Left lung (tissue), 10 donors: ENCODE data around the gene PLXNA3. TPM values are rescaled to one million over a fixed set of nuclear protein-coding genes. Genes with fewer than 3 reads are reported as not detected.

Experiments
- ATAC-seq: fragments of 200-7000 bp; cut with Tn5 transposase; one replicate; pipeline ENCODE4 v1.9.1; 2020; ENCODE audit warnings: moderate library complexity
- DNase-seq, 4 donors: peaks; one replicate each; pipeline ENCODE4 v3.0.0-alpha.2; 2013 to 2020
- H3K27ac ChIP-seq, 2 donors: fragments of 200-600 bp; sonication (generic) in 1 of 2; one replicate each; pipeline versions ENCODE4 v1.5.0 to v1.8.0; 2020 to 2021
- H3K27me3 ChIP-seq, 2 donors: fragments of 200-600 bp; sonication (generic) in 1 of 2; one replicate each; pipeline versions ENCODE4 v1.5.0 to v1.8.0; 2020 to 2021
- H3K36me3 ChIP-seq, 2 donors: fragments of 200-600 bp; sonication (generic) in 1 of 2; one replicate each; pipeline versions ENCODE4 v1.5.0 to v1.8.0; 2020 to 2021
- H3K4me1 ChIP-seq, 2 donors: fragments of 200-600 bp; one replicate each; pipeline ENCODE4 v1.8.0; 2021
- H3K4me3 ChIP-seq, 2 donors: fragments of 200-600 bp; sonication (generic) in 1 of 2; one replicate each; pipeline versions ENCODE4 v1.5.0 to v1.8.0; 2020 to 2021; ENCODE audit warnings: mild to moderate bottlenecking in 1 of 2
- H3K9me3 ChIP-seq, 2 donors: fragments of 200-600 bp; sonication (generic) in 1 of 2; one replicate each; pipeline versions ENCODE4 v1.5.0 to v1.8.0; 2020 to 2021
- CTCF ChIP-seq, 2 donors: fragments of 200-600 bp; sonication (generic) in 1 of 2; IDR thresholded peaks; one replicate each; pipeline versions ENCODE4 v1.5.0 to v1.8.0; 2021; ENCODE audit warnings: antibody characterized with exemption in 2 of 2
- intact Hi-C, 2 donors: fragments of 100-400 bp; cut with DNase I; formaldehyde crosslinking; loops; one replicate each; pipeline versions ENCODE4 v1.11.2 to v1.14.2; 2022
- polyA plus RNA-seq, 6 donors: library from polyadenylated mRNA; unstranded; fragments of 120-200 nt; gene quantifications; one replicate each; pipeline ENCODE4 v1.2.1, GENCODE V29; 2013; ENCODE audit not compliant: insufficient read length in 6 of 6
- total RNA-seq, 2 donors: library from RNA; stranded (reverse); fragmentation: NEBNext Ultra II Directional; extraction: Animal tissue kit (Norgen Biotek cat#: 25700); gene quantifications; one replicate each; pipeline ENCODE4 v1.2.1, GENCODE V29; 2021
- donor health status: DM: no; HTN: yes; CAD: no.
- donor health status: DM: no; HTN: no; CAD: no.

The PLXNA3 gene
- total and polyA plus RNA-seq, 8 donors, result 48.7 to 83.6 (median 60.9) TPM

DNA sequence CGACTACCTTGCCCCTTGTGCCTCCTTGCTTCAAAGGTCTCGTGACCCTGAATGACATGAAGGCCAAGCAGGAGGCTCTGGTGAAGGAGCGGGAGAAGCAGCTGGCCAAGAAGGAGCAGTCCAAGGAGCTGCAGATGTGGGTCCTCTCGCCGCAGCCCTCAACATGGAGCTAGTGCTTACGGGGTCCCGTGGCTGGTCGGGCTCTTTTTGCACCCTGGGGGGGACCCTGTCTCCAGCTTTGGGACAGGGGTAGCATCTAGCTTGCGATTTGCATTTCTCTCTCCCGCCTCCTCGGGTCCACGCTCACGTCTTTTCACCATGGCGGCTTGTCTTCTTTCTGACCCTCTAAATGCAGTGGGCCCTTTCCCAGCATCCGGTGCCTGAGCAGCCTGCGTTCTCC lies 12.3 kb upstream of the PLXNA3 start:
- no peak overlapping the region for H3K27ac ChIP-seq
- peaks cover 0 to 60% of the 10 kb centered on the region in 2 donors for H3K36me3 ChIP-seq
- DNase-seq, result no peak
- no peak for ATAC-seq
- peaks cover 0 to 13% of the 10 kb centered on the region in 2 donors for H3K4me1 ChIP-seq
- H3K27me3 ChIP-seq, result no peaks in the 10 kb centered on the region
- H3K4me3 ChIP-seq, result no peak overlapping the region
- no peak for TF ChIP-seq CTCF (IDR thresholded peaks at IDR 0.05)
- intact Hi-C loops, result no loop called here
- no peaks in the 10 kb centered on the region for H3K9me3 ChIP-seq

DNA sequence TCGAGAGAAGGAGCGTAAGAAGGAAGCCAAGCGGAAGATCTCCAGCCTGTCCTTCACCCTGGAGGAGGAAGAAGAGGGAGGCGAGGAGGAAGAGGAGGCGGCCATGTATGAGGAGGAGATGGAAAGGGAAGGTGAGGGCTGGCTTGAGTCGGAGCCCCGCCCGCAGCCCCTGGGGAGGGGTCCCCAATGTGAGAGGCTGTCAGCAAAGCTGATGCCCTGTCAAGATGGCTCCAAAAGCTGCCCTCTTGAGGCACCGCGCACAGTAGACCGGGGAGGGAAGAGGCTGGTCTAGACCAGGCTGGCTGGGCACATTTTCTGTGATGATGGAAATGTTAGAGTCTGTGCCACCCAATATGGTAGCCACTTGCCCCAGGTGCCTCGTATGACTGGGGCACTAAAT lies 11.7 kb upstream of the PLXNA3 start:
- TF ChIP-seq CTCF (IDR thresholded peaks at IDR 0.05), result no peak

DNA sequence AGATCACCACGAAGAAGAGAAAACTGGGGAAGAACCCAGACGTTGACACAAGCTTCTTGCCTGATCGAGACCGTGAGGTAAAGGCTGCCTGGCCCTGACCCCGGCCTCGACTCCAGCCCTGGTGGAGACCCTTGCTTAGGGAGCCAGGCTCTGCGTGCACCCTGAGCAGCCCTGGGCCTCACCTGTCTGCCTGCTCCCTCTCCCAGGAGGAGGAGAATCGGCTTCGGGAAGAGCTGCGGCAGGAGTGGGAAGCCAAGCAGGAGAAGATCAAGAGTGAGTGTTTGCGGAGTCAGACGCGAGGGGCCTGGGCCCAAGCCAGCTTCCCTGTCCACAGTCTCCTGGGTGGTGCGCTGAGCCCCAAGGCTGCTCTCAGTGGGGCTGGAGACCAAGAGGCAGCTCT lies 9.6 kb upstream of the PLXNA3 start:
- no peak for DNase-seq
- no peak for ATAC-seq
- Histone ChIP-seq H3K4me3 (no peak overlapping the region), H3K9me3 (no peaks in the 10 kb centered on the region), H3K27me3 (no peaks in the 10 kb centered on the region), H3K36me3 (peaks cover 0 to 53% of the 10 kb centered on the region in 2 donors), H3K4me1 (peaks cover 0 to 13% of the 10 kb centered on the region in 2 donors), H3K27ac (no peak overlapping the region)
- TF ChIP-seq CTCF (IDR thresholded peaks at IDR 0.05), result no peak
- intact Hi-C loops, result no loop called here

More for the DNA sequence above, 11.7 kb upstream of the PLXNA3 start:
- Histone ChIP-seq H3K4me3 (no peak overlapping the region), H3K27me3 (no peaks in the 10 kb centered on the region), H3K36me3 (peaks cover 0 to 60% of the 10 kb centered on the region in 2 donors), H3K27ac (no peak overlapping the region), H3K4me1 (peaks cover 0 to 13% of the 10 kb centered on the region in 2 donors), H3K9me3 (no peaks in the 10 kb centered on the region)
- ATAC-seq (no peak), DNase-seq (no peak)
- intact Hi-C loops, result no loop called here

- Histone ChIP-seq H3K4me1 (peaks cover 0 to 11% of the 10 kb centered on the region in 2 donors), H3K27ac (no peak overlapping the region), H3K4me3 (no peak overlapping the region), H3K27me3 (no peaks in the 10 kb centered on the region), H3K36me3 (peaks cover 0 to 53% of the 10 kb centered on the region in 2 donors), H3K9me3 (no peaks in the 10 kb centered on the region)
- no peak for TF ChIP-seq CTCF (IDR thresholded peaks at IDR 0.05)
- intact Hi-C loops, result no loop called here
- DNase-seq (no peak), ATAC-seq (no peak)
Measured at GRCh38 chrX:154449618-154450017, 8.5 kb upstream of the PLXNA3 start.

DNA sequence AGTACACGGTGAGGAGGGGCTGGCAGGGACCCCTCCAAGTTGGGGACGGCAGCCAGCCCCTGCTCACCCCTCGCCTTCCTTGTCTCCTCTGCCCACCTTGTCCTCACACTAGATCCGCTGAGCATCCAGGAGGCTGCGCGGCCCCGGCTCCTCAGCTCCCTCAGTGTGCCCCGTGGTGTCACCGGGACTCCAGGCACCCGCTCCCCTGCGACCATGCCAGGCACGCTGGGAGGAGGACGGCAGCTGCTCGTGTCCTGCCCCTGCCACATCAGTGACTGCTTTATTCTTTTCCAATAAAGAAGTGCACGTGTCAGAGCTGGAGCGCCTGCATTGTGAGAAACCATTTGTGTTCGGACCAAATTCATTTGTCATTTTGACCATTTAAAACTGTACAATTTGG lies 7.8 kb upstream of the PLXNA3 start:
- H3K27me3 ChIP-seq, result no peaks in the 10 kb centered on the region
- peaks cover 0 to 4% of the 10 kb centered on the region in 2 donors for H3K4me1 ChIP-seq
- ATAC-seq, result no peak
- H3K27ac ChIP-seq, result no peak overlapping the region
- DNase-seq, result no peak
- no peak overlapping the region for H3K4me3 ChIP-seq
- peaks cover 0 to 53% of the 10 kb centered on the region in 2 donors for H3K36me3 ChIP-seq
- intact Hi-C loops, result no loop called here
- H3K9me3 ChIP-seq, result no peaks in the 10 kb centered on the region
- TF ChIP-seq CTCF (IDR thresholded peaks at IDR 0.05), result no peak
